Panc1 (cell line): ENCODE data around the gene DUSP8. TPM values are rescaled to one million over a fixed set of nuclear protein-coding genes. Genes with fewer than 3 reads are reported as not detected.

Experiments
- ATAC-seq: fragments of 200-7000 bp; cut with Tn5 transposase; 2 replicates; pipeline ENCODE4 v1.9.1; 2020; ENCODE audit warnings: mild to moderate bottlenecking, moderate library complexity
- BruUV-seq: library from RNA; stranded (reverse); fragments of 400-500 nt; replicated peaks from 2 replicates; lab custom pipeline; 2021; lab: Mats Ljungman, UMichigan
- CTCF ChIA-PET: fragments of 300-600 bp; sonication (Branson Sonifier 250); formaldehyde crosslinking; loops from one replicate; lab custom pipeline; 2022; ENCODE audit warnings: antibody characterized with exemption; lab: Charles Lee
- POLR2A ChIA-PET: fragments of 300-600 bp; sonication (Branson Sonifier 250); formaldehyde crosslinking; loops from one replicate; lab custom pipeline; 2022; ENCODE audit warnings: antibody characterized with exemption; lab: Charles Lee
- DNase-seq: peaks from one replicate; pipeline ENCODE4 v3.0.0-alpha.2; 2010; ENCODE audit warnings: low read depth, low spot score
- H3K27ac ChIP-seq: 2 replicates; pipeline ENCODE4 v1.5.1; 2011; ENCODE audit warnings: mild to moderate bottlenecking, low read length, inconsistent platforms
- H3K27me3 ChIP-seq: fragments of 200-500 bp; sonication (Bioruptor generic); 2 replicates; pipeline ENCODE4 v1.6.0; 2014; ENCODE audit warnings: low read length, inconsistent platforms; ENCODE audit not compliant: control insufficient read depth, insufficient read depth
- H3K36me3 ChIP-seq: fragments of 200-500 bp; sonication (Bioruptor generic); 2 replicates; pipeline ENCODE4 v1.5.1; 2014; ENCODE audit warnings: inconsistent platforms, mild to moderate bottlenecking, low read length, moderate library complexity; ENCODE audit not compliant: control insufficient read depth, insufficient read depth
- H3K4me1 ChIP-seq: 2 replicates; pipeline ENCODE4 v1.5.1; 2011; ENCODE audit warnings: inconsistent platforms, mild to moderate bottlenecking, low read length, moderate library complexity; ENCODE audit not compliant: control insufficient read depth, insufficient read depth
- H3K4me3 ChIP-seq, 2 experiments: 2 replicates each; pipeline ENCODE4 v1.5.1; 2011 to 2012; ENCODE audit warnings: low read depth in 2 of 2, low read length in 2 of 2, mild to moderate bottlenecking in 2 of 2, inconsistent platforms in 1 of 2, moderate library complexity in 1 of 2
- H3K9me3 ChIP-seq: fragments of 200-500 bp; sonication (Bioruptor generic); 2 replicates; pipeline ENCODE4 v1.5.1; 2014; ENCODE audit warnings: low read depth, mild to moderate bottlenecking, inconsistent platforms, low read length, moderate library complexity; ENCODE audit not compliant: control insufficient read depth, insufficient read depth
- CTCF ChIP-seq: fragments of 450-650 bp; IDR thresholded peaks from 2 replicates; pipeline ENCODE4 v1.5.1; 2017; ENCODE audit warnings: mild to moderate bottlenecking
- POLR2AphosphoS5 ChIP-seq: IDR thresholded peaks from 2 replicates; pipeline ENCODE4 v1.6.1; 2012; ENCODE audit warnings: mild to moderate bottlenecking, low read depth, low read length, moderate library complexity
- REST ChIP-seq, 2 experiments: IDR thresholded peaks; 2 replicates each; pipeline ENCODE4 v1.6.1; 2011 to 2012; ENCODE audit warnings: low read depth in 2 of 2, control low read depth in 1 of 2, low read length in 1 of 2, mild to moderate bottlenecking in 1 of 2, moderate library complexity in 1 of 2; ENCODE audit not compliant: insufficient read depth in 1 of 2
- SIN3A ChIP-seq: IDR thresholded peaks from 2 replicates; pipeline ENCODE4 v1.6.1; 2012; ENCODE audit warnings: low read depth, mild to moderate bottlenecking, low read length, moderate library complexity, borderline replicate concordance; ENCODE audit not compliant: insufficient read depth
- TCF7L2 ChIP-seq: IDR thresholded peaks from 2 replicates; pipeline ENCODE4 v1.6.1; 2011; ENCODE audit warnings: mild to moderate bottlenecking, low read depth, low read length, inconsistent platforms
- in situ Hi-C: cut with HindIII; loops from 2 replicates; pipeline ENCODE4 v1.10.0; 2016; ENCODE audit warnings: low sequenced_read_pairs, low pct_unique_long_range_greater_than_20kb
- intact Hi-C: fragments of 100-400 bp; cut with micrococcal nuclease; formaldehyde crosslinking; loops from one replicate; pipeline ENCODE4 v1.10.0; 2022; ENCODE audit not compliant: unreplicated experiment
- total RNA-seq: library from RNA; stranded (reverse); gene quantifications from one replicate; pipeline ENCODE4 v1.2.1, GENCODE V29; 2021; ENCODE audit not compliant: unreplicated experiment

The DUSP8 gene
- total RNA-seq, 1 experiment from 2014 or later, result 5.5 TPM

- Histone ChIP-seq H3K27ac (no peak overlapping the region), H3K36me3 (no peaks in the 10 kb centered on the region; the same call in 1 of the 2 replicates), H3K4me3 (peak overlapping the region; percentile 50 to 57), H3K9me3 (no peaks in the 10 kb centered on the region), H3K27me3 (0 out of 2 replicates have a peak, but pooled peaks cover 2% of the 10 kb centered on the region), H3K4me1 (peaks cover 10% of the 10 kb centered on the region)
- in situ Hi-C loops, result no loop called here
- DNase-seq, result no peak
- TF ChIP-seq CTCF (no peak), TCF7L2 (no peak), SIN3A (no peak), POLR2AphosphoS5 (no peak), REST (IDR thresholded peaks at IDR 0.05; ENCODE audit: insufficient read depth in 1 of 2, low read depth in 2 of 2, low read length in 1 of 2) (no peak)
- ATAC-seq, result peak; percentile 43
- ChIA-PET POLR2A (no interaction called here), CTCF (interaction anchor here (0.5 to 2.3 kb wide), 8 partner anchors 10 to 1345 kb away, joined by 3 to 95 read pairs (median 6); partner anchors contain the start of gene DUSP8)
- intact Hi-C loops, result loop anchor here (10.0 kb wide), 1 partner anchor 277 kb away; no protein-coding TSS in a partner anchor
- BruUV-seq, result no TSS peak
These were observed 24.5 kb downstream of the DUSP8 start for GRCh38 chr11:1547467-1548098.

GRCh38 chr11:1546536-1547466, 25.3 kb downstream of the DUSP8 start:
- peak; percentile 82 for ATAC-seq
- no peak for DNase-seq
- intact Hi-C loops (loop anchor here (1.0 to 10.0 kb wide), 2 partner anchors 28 to 278 kb away; no protein-coding TSS in a partner anchor), in situ Hi-C loops (no loop called here)
- Histone ChIP-seq H3K9me3 (no peaks in the 10 kb centered on the region), H3K4me1 (peaks cover 10% of the 10 kb centered on the region), H3K27ac (no peak overlapping the region), H3K27me3 (0 out of 2 replicates have a peak, but pooled peaks cover 2% of the 10 kb centered on the region), H3K36me3 (no peaks in the 10 kb centered on the region; the same call in 1 of the 2 replicates), H3K4me3 (peak overlapping the region; percentile 50 to 57)
- ChIA-PET POLR2A (no interaction called here), CTCF (interaction anchor here (0.5 to 2.3 kb wide), 27 partner anchors 9 to 286 kb away, joined by 3 to 95 read pairs (median 5); partner anchors contain the start of gene DUSP8)
- TF ChIP-seq POLR2AphosphoS5, result no peak
- TF ChIP-seq TCF7L2, result no peak
- 0 out of 2 replicates have a peak, but pooled peaks have one; percentile 54 for TF ChIP-seq SIN3A
- no peak for TF ChIP-seq REST (IDR thresholded peaks at IDR 0.05; ENCODE audit: insufficient read depth in 1 of 2, low read depth in 2 of 2, low read length in 1 of 2)
- peak; percentile 100 for TF ChIP-seq CTCF
- BruUV-seq, result no TSS peak
